GM13976 (cell line): ENCODE results near the gene ZFAND5.

ENCODE experiments used
- DNase-seq: peaks from one replicate; pipeline ENCODE4 v3.0.0; 2012; ENCODE audit warnings: low spot score
- in situ Hi-C: fragments of 300-500 bp; cut with MboI; formaldehyde crosslinking; loops from one replicate; pipeline ENCODE4 v1.12.0; 2022; ENCODE audit warnings: low sequenced_read_pairs, mixed read lengths, inconsistent platforms; ENCODE audit not compliant: unreplicated experiment
- TF ChIP-seq, protein P1 (sequence below): IDR thresholded peaks from 2 replicates; pipeline ENCODE4 v1.5.1; 2012; ENCODE audit warnings: borderline replicate concordance, mild to moderate bottlenecking; ENCODE audit not compliant: insufficient read depth; ENCODE audit errors: extremely low read depth, missing control alignments, control extremely low read depth

ZFAND5 gene

DNA sequence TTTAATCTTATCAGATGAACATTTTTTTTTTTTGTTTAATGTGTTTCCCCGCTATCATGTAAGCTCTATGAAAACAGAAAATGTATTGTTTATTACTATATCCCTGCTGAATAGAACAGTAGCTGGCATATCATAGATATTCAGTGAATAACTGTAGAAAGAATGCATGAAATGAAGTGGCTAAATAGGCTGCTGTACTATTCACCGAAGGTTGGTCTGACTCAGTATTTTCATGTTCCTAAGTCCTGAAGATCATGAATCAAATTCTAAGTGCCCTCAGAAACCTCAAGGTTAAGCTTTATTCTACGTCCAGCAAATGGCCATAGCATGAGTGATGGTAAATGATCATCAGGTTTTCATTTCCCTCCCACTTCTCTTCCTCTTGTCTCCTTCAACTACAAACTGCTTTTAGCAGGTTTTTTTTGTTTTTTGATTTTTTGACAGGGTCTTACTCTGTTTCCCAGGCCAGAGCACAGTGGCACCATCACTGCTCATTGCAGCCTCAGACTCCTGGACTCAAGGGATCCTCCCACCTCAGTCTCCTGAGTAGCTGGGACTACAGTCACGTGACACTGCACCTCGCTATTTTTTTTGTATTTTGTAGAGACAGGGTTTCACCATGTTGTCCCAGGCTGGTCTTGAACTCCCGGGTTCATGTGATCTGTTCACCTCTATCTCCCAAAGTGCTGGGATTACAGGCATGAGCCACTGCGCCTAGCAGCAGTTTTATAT lies 19.1 kb upstream of the ZFAND5 start:
- TF ChIP-seq, protein P1, sequence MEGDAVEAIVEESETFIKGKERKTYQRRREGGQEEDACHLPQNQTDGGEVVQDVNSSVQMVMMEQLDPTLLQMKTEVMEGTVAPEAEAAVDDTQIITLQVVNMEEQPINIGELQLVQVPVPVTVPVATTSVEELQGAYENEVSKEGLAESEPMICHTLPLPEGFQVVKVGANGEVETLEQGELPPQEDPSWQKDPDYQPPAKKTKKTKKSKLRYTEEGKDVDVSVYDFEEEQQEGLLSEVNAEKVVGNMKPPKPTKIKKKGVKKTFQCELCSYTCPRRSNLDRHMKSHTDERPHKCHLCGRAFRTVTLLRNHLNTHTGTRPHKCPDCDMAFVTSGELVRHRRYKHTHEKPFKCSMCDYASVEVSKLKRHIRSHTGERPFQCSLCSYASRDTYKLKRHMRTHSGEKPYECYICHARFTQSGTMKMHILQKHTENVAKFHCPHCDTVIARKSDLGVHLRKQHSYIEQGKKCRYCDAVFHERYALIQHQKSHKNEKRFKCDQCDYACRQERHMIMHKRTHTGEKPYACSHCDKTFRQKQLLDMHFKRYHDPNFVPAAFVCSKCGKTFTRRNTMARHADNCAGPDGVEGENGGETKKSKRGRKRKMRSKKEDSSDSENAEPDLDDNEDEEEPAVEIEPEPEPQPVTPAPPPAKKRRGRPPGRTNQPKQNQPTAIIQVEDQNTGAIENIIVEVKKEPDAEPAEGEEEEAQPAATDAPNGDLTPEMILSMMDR = no peak
- no peak for DNase-seq
- in situ Hi-C loops = no loop called here

DNA sequence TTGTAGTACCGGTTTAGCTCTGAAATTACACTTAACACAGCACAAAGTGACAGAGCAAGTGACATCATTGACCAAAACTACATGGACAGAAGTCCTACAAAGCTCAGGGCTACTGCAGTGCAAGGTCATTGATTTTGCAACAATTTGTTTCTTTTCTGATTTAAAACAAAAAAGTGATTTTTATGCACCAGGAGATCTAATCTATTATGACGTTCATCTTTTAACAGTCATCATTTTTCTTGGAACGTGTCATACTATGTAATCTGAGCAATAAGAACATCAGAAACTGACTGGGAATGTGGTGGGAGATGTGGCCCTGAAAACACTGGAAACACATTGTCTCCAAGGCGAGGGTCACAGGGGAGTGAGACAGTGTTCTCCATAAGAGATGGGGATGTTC lies 17.4 kb upstream of the ZFAND5 start:
- TF ChIP-seq, protein P1 = no peak
- DNase-seq = no peak
- in situ Hi-C loops = no loop called here

DNA sequence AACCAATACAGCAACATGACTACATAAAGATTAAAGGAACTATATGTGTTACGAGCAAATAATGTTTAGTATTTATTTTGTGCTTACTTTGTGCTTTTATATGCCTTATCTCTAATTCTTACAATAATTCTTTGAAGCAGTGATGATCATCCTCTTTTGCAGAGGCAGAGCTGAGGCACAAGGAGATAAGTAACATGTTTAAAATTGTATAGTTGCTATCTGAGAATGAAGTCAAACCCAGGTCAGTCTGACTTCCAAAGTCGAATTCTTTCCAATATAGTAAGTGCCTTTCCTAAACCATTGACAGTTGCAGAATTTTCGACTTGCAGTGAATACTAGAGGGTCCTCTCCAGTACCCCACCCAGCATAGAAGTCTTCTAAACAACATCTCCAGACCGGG lies 12.0 kb upstream of the ZFAND5 start:
- no peak for DNase-seq
- TF ChIP-seq, protein P1 = no peak
- in situ Hi-C loops = no loop called here

DNA sequence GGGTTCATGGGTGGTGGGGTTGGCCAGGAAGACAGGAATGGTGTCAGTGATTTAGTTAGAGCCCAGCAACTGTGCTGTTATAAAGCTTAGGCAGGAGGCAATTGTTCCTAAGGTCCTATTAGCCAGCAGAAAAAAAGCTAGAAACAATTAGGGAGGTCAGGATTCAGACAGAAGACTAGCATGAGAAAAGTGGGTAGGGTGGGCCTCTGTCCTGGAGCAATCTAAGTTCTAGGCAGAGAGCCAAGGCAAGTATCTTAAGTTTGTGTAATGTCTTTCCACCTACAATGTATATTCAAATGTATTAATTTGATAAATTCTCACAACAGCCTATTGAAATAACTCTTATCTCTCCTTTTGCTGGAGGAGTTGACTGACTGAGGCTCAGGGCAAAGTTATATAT lies 6.1 kb upstream of the ZFAND5 start:
- in situ Hi-C loops = no loop called here
- DNase-seq = no peak
- TF ChIP-seq, protein P1 = no peak

DNA sequence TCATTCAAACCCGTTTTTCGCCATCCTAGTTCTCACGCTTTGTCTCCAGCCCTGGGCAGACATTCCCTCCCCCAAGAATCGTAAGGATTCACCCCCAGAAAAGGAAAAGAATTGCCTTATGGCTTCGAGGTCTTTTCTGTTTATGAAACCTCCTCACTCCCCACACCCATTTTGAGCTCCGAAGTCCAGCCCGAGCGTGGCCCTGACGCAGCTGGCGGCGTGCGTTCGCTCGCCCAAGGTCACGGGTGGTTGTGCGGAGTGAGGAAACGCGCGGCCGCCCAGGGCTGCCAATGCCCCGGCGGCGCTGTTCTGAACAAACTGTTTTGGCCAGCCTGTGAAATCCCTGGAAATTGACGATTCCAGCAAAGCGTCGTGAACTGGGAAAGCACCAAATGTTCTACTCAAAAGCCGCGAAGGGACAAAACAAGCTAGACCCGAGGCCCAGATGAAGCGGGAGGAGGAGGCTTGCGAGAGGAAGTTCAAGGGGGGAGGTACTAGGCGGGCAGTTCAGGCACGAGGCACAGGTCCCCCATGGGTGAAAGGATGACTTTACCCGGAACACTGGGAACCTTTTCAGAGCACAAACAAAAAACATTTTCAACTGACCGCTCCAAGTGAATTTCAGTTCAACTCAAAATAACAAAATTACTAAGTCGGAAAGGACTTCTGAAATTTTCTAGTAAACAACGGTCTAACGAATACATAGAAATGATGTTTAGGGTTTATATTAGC lies 683 bp upstream of the ZFAND5 start:
- DNase-seq = peak; percentile 77
- in situ Hi-C loops = no loop called here
- TF ChIP-seq, protein P1 = no peak

DNA sequence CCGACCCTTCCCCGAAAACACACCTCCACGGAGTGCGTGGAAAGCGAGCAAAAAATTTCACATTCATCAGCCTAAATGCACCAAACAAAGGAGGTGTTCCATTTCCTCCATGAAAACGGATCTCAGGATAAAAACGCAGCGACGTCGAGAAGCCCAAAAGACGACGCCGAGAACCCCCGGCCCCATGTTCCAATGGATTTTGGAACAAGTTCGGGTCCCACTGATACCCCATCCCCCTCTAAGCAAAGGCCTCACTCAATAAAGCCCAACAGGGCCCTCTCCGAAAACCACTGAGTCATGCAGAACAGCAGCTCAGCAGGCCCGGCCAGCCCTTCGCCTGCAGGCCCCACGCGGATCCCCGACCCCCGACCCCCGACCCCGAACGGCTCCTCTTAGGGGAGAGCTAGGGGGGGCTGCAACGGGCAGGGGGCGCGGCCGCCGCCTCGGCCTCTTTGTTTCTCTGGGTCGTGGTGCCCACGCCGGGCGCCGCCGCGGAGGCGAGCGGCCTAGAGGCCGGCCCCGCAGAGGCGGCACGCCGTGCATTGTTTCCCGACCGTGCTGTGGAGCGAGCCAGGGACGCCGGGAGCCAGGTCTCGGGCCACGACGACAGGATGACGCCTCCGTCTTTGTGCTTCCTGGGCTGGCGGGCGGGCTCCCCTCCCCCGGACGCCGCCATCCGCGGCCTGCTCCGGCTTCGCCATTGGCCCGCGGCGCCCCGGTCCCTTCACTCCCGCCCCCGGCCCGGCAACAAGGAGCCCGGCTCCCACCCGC lies 915 bp downstream of the ZFAND5 start:
- peak; percentile 86 for DNase-seq
- TF ChIP-seq, protein P1 = no peak
- in situ Hi-C loops = no loop called here
